HEK293 (cell line): ENCODE results near the gene KBTBD8.

Experiments used
- SCRT2 ChIP-seq: fragments of 450-650 bp; formaldehyde crosslinking; IDR thresholded peaks from 2 replicates; pipeline ENCODE4 v1.5.1; 2016; ENCODE audit warnings: missing biosample characterization, missing genetic modification characterization
- TCF7L2 ChIP-seq: IDR thresholded peaks from 2 replicates; pipeline ENCODE4 v1.6.1; 2011; ENCODE audit warnings: low read depth, mild to moderate bottlenecking, inconsistent platforms, low read length, moderate library complexity, borderline replicate concordance
- ZNF335 ChIP-seq: fragments of 450-650 bp; formaldehyde crosslinking; conservative IDR thresholded peaks from 2 replicates; pipeline ENCODE4 v1.5.1; 2016; ENCODE audit warnings: missing biosample characterization, missing genetic modification characterization
- ZNF624 ChIP-seq: fragments of 450-650 bp; formaldehyde crosslinking; IDR thresholded peaks from 2 replicates; pipeline ENCODE4 v1.5.1; 2017; ENCODE audit warnings: missing biosample characterization, missing genetic modification characterization
- TF ChIP-seq, protein P1 (sequence below): fragments of 450-650 bp; formaldehyde crosslinking; IDR thresholded peaks from 2 replicates; pipeline ENCODE4 v1.5.1; 2016; ENCODE audit warnings: missing biosample characterization, missing genetic modification characterization
- TF ChIP-seq, protein P2 (sequence below): fragments of 450-650 bp; formaldehyde crosslinking; IDR thresholded peaks from 2 replicates; pipeline ENCODE4 v1.5.1; 2016; ENCODE audit warnings: missing biosample characterization, missing genetic modification characterization
- TF ChIP-seq, protein P3 (sequence below): fragments of 450-650 bp; formaldehyde crosslinking; IDR thresholded peaks from 2 replicates; pipeline ENCODE4 v1.5.1; 2016; ENCODE audit warnings: missing biosample characterization, missing genetic modification characterization
- TF ChIP-seq, protein P4 (sequence below): fragments of 450-650 bp; formaldehyde crosslinking; IDR thresholded peaks from 2 replicates; pipeline ENCODE4 v1.5.1; 2016; ENCODE audit warnings: missing biosample characterization, missing genetic modification characterization

DNA sequence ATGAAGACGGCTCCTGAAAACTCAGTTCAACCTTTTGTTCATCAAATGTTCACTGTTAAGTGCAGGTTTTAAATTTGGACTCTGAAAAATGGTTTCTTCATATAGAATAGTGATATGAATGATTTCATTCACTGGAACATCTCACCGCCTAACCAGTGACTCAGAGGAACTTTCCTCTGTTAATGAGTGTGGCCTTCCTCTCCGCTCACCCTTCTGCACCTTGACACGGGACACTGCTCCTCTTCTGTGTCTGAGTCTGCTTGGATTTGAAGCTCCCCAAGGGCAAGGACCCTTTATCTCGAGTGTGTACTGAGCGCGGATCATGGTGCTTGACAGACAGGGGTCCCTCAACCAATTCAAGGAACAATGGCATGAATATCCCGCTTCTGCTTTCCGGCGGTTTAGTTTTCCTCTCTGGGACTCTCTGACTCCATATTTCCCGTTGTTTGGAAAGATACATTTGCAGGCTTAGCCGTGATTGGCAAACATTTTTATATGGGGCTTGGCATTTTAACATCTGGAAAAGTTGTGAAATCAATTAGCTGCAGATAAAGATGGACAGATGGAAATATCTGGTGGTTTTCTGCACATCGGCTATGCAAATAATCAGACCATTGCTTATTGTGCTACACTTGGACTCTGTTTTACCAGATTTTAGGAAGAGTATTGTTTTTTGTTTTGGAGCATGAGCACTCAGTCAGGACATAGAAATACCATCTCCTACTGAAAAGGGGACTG, 20.9 kb downstream of the KBTBD8 start:
- TF ChIP-seq, protein P1, sequence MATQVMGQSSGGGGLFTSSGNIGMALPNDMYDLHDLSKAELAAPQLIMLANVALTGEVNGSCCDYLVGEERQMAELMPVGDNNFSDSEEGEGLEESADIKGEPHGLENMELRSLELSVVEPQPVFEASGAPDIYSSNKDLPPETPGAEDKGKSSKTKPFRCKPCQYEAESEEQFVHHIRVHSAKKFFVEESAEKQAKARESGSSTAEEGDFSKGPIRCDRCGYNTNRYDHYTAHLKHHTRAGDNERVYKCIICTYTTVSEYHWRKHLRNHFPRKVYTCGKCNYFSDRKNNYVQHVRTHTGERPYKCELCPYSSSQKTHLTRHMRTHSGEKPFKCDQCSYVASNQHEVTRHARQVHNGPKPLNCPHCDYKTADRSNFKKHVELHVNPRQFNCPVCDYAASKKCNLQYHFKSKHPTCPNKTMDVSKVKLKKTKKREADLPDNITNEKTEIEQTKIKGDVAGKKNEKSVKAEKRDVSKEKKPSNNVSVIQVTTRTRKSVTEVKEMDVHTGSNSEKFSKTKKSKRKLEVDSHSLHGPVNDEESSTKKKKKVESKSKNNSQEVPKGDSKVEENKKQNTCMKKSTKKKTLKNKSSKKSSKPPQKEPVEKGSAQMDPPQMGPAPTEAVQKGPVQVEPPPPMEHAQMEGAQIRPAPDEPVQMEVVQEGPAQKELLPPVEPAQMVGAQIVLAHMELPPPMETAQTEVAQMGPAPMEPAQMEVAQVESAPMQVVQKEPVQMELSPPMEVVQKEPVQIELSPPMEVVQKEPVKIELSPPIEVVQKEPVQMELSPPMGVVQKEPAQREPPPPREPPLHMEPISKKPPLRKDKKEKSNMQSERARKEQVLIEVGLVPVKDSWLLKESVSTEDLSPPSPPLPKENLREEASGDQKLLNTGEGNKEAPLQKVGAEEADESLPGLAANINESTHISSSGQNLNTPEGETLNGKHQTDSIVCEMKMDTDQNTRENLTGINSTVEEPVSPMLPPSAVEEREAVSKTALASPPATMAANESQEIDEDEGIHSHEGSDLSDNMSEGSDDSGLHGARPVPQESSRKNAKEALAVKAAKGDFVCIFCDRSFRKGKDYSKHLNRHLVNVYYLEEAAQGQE (tag by site-specific recombination) = no peak
- TF ChIP-seq SCRT2 = no peak
- no peak for TF ChIP-seq ZNF335 (tag by site-specific recombination)
- TF ChIP-seq, protein P2, sequence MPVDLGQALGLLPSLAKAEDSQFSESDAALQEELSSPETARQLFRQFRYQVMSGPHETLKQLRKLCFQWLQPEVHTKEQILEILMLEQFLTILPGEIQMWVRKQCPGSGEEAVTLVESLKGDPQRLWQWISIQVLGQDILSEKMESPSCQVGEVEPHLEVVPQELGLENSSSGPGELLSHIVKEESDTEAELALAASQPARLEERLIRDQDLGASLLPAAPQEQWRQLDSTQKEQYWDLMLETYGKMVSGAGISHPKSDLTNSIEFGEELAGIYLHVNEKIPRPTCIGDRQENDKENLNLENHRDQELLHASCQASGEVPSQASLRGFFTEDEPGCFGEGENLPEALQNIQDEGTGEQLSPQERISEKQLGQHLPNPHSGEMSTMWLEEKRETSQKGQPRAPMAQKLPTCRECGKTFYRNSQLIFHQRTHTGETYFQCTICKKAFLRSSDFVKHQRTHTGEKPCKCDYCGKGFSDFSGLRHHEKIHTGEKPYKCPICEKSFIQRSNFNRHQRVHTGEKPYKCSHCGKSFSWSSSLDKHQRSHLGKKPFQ = no peak
- TF ChIP-seq, protein P3, sequence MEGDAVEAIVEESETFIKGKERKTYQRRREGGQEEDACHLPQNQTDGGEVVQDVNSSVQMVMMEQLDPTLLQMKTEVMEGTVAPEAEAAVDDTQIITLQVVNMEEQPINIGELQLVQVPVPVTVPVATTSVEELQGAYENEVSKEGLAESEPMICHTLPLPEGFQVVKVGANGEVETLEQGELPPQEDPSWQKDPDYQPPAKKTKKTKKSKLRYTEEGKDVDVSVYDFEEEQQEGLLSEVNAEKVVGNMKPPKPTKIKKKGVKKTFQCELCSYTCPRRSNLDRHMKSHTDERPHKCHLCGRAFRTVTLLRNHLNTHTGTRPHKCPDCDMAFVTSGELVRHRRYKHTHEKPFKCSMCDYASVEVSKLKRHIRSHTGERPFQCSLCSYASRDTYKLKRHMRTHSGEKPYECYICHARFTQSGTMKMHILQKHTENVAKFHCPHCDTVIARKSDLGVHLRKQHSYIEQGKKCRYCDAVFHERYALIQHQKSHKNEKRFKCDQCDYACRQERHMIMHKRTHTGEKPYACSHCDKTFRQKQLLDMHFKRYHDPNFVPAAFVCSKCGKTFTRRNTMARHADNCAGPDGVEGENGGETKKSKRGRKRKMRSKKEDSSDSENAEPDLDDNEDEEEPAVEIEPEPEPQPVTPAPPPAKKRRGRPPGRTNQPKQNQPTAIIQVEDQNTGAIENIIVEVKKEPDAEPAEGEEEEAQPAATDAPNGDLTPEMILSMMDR = no peak
- TF ChIP-seq ZNF624 (tag by site-specific recombination) = no peak
- TF ChIP-seq, protein P4, sequence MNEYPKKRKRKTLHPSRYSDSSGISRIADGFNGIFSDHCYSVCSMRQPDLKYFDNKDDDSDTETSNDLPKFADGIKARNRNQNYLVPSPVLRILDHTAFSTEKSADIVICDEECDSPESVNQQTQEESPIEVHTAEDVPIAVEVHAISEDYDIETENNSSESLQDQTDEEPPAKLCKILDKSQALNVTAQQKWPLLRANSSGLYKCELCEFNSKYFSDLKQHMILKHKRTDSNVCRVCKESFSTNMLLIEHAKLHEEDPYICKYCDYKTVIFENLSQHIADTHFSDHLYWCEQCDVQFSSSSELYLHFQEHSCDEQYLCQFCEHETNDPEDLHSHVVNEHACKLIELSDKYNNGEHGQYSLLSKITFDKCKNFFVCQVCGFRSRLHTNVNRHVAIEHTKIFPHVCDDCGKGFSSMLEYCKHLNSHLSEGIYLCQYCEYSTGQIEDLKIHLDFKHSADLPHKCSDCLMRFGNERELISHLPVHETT (tag by site-specific recombination) = no peak
- no peak for TF ChIP-seq TCF7L2
